DOHH2 (cell line): Measurements from ENCODE around the gene CDKAL1.

Source experiments
- H3F3A ChIP-seq: fragments of 200-600 bp; sonication (generic), shearing (Covaris generic); 2 replicates; pipeline ENCODE4 v1.6.0; 2016; ENCODE audit warnings: antibody characterized with exemption, mild to moderate bottlenecking; ENCODE audit not compliant: control insufficient read depth, insufficient read depth
- H3K27ac ChIP-seq: fragments of 200-600 bp; sonication (generic); 2 replicates; pipeline ENCODE4 v1.5.1; 2014; ENCODE audit warnings: low read depth, mild to moderate bottlenecking, low read length, moderate library complexity
- H3K27me3 ChIP-seq: fragments of 200-600 bp; sonication (generic); 2 replicates; pipeline ENCODE4 v1.6.1; 2014; ENCODE audit warnings: mild to moderate bottlenecking, low read length, mixed read lengths; ENCODE audit not compliant: control insufficient read depth
- H3K36me3 ChIP-seq: fragments of 200-600 bp; sonication (generic); 2 replicates; pipeline ENCODE4 v1.6.1; 2014; ENCODE audit warnings: mild to moderate bottlenecking, low read length, moderate library complexity, mixed read lengths; ENCODE audit not compliant: control insufficient read depth
- H3K4me1 ChIP-seq: fragments of 200-600 bp; sonication (generic); 2 replicates; pipeline ENCODE4 v1.6.1; 2014; ENCODE audit warnings: mild to moderate bottlenecking, low read length, mixed read lengths; ENCODE audit not compliant: control insufficient read depth
- H3K4me2 ChIP-seq: fragments of 200-600 bp; sonication (generic); 2 replicates; pipeline ENCODE4 v1.6.0; 2014; ENCODE audit warnings: mild to moderate bottlenecking, low read length, moderate library complexity
- H3K4me3 ChIP-seq: fragments of 200-600 bp; sonication (generic); 2 replicates; pipeline ENCODE4 v1.5.1; 2014; ENCODE audit warnings: mild to moderate bottlenecking, low read length, mixed read lengths
- H3K79me2 ChIP-seq: fragments of 200-600 bp; sonication (generic); 2 replicates; pipeline ENCODE4 v1.6.1; 2014; ENCODE audit warnings: mild to moderate bottlenecking, low read length, mixed read lengths; ENCODE audit not compliant: control insufficient read depth
- H3K9me2 ChIP-seq: fragments of 200-600 bp; sonication (generic); replicated peaks from 2 replicates; pipeline ENCODE4 v1.6.1; 2014; ENCODE audit warnings: mild to moderate bottlenecking, low read length, mixed read lengths; ENCODE audit not compliant: control insufficient read depth
- H3K9me3 ChIP-seq: fragments of 200-600 bp; sonication (generic); 2 replicates; pipeline ENCODE4 v1.6.1; 2014; ENCODE audit warnings: antibody characterized with exemption, low read length, mixed read lengths; ENCODE audit not compliant: control insufficient read depth, insufficient read depth
- H4K20me1 ChIP-seq: fragments of 200-600 bp; sonication (generic); 2 replicates; pipeline ENCODE4 v1.6.0; 2014; ENCODE audit warnings: low read depth, mild to moderate bottlenecking, antibody characterized with exemption, low read length, moderate library complexity; ENCODE audit not compliant: control insufficient read depth, insufficient read depth
- EZH2phosphoT487 ChIP-seq: fragments of 200-600 bp; sonication (generic); IDR thresholded peaks from 2 replicates; pipeline ENCODE4 v1.6.1; 2017; ENCODE audit warnings: borderline replicate concordance, mild to moderate bottlenecking, antibody characterized with exemption, low read length, moderate library complexity, mixed read lengths
- TF ChIP-seq, protein P1 (sequence below): fragments of 200-600 bp; sonication (generic); IDR thresholded peaks from one replicate; pipeline ENCODE4 v1.5.1; 2014; ENCODE audit warnings: antibody characterized with exemption, mild to moderate bottlenecking, low read depth, low read length; ENCODE audit not compliant: poor library complexity, severe bottlenecking

The CDKAL1 gene

DNA sequence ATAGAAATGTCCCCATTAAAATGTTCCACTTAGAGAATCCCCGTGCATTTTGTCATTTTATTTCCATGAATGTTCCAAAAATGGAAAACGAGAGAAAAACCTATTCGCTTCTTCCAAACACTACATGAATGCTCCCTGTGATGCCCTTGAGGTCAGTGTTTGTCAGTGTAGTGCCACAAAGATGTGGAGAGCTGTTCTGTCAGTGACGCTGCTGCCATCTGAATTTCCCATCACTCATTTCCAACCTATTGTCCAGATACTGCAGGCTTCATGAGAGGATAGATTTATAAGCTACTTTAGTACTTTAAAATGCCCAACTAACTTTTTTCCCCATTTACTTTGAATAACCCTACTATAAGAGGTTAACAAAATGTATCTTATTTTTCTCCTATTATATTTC, 335.8 kb downstream of the CDKAL1 start:
- Histone ChIP-seq H3K4me2 (no peak overlapping the region), H4K20me1 (no peaks in the 10 kb centered on the region), H3K27me3 (no peaks in the 10 kb centered on the region), H3K4me3 (no peak overlapping the region), H3K4me1 (no peaks in the 10 kb centered on the region), H3K27ac (no peak overlapping the region), H3F3A (no peaks in the 10 kb centered on the region), H3K9me2 (no peaks in the 10 kb centered on the region), H3K9me3 (no peaks in the 10 kb centered on the region), H3K36me3 (no peaks in the 10 kb centered on the region), H3K79me2 (no peaks in the 10 kb centered on the region)
- TF ChIP-seq, protein P1, sequence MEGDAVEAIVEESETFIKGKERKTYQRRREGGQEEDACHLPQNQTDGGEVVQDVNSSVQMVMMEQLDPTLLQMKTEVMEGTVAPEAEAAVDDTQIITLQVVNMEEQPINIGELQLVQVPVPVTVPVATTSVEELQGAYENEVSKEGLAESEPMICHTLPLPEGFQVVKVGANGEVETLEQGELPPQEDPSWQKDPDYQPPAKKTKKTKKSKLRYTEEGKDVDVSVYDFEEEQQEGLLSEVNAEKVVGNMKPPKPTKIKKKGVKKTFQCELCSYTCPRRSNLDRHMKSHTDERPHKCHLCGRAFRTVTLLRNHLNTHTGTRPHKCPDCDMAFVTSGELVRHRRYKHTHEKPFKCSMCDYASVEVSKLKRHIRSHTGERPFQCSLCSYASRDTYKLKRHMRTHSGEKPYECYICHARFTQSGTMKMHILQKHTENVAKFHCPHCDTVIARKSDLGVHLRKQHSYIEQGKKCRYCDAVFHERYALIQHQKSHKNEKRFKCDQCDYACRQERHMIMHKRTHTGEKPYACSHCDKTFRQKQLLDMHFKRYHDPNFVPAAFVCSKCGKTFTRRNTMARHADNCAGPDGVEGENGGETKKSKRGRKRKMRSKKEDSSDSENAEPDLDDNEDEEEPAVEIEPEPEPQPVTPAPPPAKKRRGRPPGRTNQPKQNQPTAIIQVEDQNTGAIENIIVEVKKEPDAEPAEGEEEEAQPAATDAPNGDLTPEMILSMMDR: no peak
- no peak for TF ChIP-seq EZH2phosphoT487

DNA sequence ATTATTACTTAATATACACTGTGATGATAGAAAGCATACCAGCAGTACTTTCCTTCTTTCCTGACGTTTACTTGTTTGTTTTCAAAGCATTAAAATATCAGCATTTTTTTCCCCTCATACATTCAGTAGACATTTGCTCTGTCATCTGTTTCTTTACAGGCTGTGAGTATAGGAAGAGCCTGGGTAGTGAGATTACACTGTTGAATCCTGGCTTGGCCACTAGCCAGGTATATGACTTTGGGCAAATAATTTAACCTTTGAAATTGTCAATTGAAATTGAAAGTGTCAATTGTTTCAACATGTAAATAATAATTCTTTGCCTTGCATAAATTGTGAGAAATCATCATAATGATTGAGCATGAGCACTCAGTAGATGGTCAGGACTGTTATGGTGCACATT, 336.2 kb downstream of the CDKAL1 start:
- no peaks in the 10 kb centered on the region for H3K79me2 ChIP-seq
- no peaks in the 10 kb centered on the region for H3K27me3 ChIP-seq
- no peak overlapping the region for H3K4me3 ChIP-seq
- H3K9me2 ChIP-seq: no peaks in the 10 kb centered on the region
- H3F3A ChIP-seq: no peaks in the 10 kb centered on the region
- H3K4me2 ChIP-seq: no peak overlapping the region
- H3K4me1 ChIP-seq: no peaks in the 10 kb centered on the region
- H3K36me3 ChIP-seq: no peaks in the 10 kb centered on the region
- no peaks in the 10 kb centered on the region for H3K9me3 ChIP-seq
- no peaks in the 10 kb centered on the region for H4K20me1 ChIP-seq
- TF ChIP-seq, protein P1: no peak
- no peak for TF ChIP-seq EZH2phosphoT487
- no peak overlapping the region for H3K27ac ChIP-seq

- no peaks in the 10 kb centered on the region for H3K9me2 ChIP-seq
- no peaks in the 10 kb centered on the region for H3K27me3 ChIP-seq
- no peak overlapping the region for H3K27ac ChIP-seq
- no peaks in the 10 kb centered on the region for H3K79me2 ChIP-seq
- TF ChIP-seq, protein P1: no peak
- no peak for TF ChIP-seq EZH2phosphoT487
- no peak overlapping the region for H3K4me3 ChIP-seq
- H3K36me3 ChIP-seq: no peaks in the 10 kb centered on the region
- no peak overlapping the region for H3K4me2 ChIP-seq
- H4K20me1 ChIP-seq: no peaks in the 10 kb centered on the region
- H3K9me3 ChIP-seq: no peaks in the 10 kb centered on the region
- no peaks in the 10 kb centered on the region for H3F3A ChIP-seq
- H3K4me1 ChIP-seq: no peaks in the 10 kb centered on the region
Measured at GRCh38 chr6:20873425-20874190, 339.4 kb downstream of the CDKAL1 start.
